ENCODE results near the gene EGFR.

EGFR gene

DNA sequence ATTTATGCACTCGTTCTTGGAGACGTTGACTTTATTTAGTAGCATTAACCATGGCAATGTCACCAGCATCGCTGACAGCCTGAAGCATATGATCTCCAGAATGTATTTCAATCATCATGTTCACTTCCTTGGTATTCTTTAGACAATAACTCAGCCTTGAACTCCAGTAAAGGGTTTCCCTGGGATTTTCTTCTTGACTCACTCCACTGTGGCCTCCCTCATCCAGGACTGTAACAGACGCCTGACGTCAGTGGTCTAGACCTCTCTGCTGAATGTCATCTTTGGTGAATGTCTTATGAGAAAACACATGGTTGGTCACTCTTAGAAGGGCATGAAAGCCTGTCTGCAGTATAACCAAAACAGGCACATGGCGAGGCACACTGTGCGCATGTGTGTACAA is 64.4 kb downstream of the EGFR start:
- no peak for DNase-seq

DNA sequence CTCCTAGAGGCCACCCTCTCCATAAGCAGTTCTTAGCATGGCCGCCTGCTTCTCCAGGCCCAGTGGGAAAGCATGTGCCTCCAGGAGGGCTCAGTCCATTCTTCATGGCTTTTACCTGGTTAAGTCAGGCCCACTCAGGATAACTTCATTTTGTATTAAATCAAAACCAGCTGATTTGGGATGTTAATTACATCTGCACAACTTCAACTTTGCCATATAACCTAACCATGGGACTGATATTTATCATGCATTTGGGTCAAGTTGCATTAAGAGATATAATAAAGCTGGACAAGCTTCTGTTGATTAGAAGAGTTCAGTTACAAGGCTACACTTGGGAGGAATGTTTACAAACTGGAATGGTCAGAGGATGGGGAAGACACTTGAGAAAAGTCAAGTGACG is 65.5 kb downstream of the EGFR start:
- DNase-seq, result no peak

DNA sequence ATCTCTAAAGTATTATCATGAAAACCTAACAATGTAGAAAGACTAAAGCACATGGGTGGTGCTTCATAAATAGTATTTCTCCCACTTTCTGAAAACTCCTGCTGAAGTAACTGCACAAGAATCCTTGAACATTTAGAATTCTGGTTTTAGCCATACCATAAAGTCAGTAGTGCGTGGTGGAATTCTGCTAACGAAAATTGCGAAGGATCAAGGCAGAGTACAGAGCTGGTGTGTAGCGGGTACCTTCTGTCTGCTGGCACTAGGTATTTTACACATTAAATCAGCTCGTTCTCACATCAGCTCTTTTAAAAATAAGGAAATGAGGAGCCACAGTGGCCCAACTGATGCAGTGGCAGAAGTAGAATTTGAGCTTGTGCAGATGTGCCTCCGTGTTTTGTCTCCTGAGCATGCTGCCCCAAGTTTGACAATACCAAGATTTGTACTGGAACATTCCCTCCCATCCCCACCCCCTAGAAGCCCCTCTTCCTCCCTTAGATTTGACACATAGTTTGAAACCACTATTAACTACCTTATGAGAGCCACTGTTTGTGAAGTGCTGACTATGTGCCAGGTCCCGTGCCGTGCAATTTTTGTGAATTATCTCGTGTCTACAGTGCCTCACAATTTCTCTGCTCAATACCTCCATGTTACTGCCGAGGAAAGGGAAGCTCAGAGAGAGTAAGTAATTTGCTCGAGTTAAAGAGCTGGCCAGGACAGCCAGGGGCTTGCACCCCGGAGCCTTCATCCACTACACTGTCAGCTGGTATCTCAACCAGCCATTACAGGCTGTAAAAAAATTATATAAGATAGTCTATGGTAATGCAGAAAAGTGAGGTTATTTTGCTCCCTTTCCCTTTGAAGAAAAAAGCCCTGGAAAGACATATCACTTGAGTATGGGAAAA is 66.9 kb downstream of the EGFR start:
- DNase-seq, result no peak

DNA sequence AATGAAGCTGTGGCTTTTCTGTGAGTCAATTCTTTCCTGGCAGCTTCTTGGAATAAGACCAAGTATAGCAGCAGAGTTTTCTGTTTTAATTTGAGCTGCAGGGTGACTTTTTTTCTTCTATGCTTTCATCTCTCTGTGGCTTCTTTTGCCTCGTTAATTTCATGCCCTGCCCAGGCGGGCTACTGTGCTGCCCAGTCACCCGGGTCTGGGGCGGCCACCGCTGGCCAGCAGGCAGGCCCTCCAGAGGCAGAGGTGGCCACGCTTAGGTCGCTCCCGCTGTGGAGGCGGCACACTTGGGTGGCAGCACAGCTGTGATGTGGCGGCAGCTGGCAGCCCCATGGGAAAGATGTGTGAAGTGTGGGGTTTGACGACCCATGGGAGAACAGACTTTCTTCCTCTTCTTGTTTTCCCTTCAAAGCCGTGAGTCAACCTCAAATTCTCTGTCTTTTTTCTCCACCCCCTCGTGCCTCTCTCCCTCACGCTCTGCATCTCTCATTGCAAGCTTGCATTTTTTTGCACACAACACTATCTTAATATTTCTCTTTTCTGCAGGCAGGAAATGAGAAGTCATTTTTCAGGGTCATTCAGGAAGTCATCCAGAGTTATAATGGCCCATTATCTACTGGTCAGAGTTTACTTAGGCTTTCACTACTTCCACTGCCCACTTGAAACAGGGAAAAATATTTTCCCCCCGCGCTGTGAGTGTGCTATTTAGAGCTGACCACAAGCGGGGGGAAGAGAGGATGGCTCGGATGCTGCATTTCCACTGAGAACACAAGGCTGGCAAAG is 67.8 kb downstream of the EGFR start:
- peak in 1 of 2 experiments; percentile 73 for DNase-seq

DNA sequence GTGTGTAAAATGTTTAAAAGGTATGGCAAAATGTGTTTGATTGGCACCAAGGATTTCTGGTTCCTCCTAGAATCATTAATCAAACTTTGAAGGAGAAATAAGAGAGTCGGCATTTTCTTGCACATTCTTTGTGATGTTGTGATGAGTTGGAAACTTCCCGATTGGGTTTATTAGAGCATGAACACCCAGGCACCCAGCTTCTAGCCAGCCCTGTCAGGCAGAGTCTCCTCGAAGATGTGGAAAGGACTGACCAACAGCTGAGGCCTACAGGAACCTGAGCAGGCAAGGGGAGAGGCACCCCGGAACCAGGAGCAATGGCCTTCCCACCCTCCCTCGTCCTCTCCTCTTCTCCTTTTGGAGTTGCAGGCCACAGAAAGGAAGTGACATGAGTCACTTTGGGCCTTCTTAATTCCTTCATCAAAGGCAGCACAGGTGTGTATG is 68.7 kb downstream of the EGFR start:
- no peak for DNase-seq

DNA sequence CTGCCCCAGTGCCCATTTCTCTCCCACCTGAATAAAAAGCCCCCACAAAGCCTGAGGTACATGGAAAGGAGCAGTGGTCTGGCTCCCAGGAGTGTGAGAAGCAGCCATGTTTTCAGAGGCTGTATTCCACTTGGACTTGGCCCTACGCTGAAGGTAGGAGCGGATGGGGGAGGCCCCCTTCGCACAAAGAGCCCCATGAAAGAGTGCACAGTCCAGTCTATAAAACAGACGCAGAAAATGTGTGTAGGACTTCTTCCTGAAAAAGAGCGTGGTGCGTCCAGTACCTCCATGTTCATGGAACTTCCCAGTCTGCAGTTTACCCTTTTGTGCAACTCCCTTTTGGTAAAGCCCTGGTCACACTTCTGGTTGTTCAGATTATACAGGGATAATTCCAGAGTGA is 69.3 kb downstream of the EGFR start:
- no peak for DNase-seq

DNA sequence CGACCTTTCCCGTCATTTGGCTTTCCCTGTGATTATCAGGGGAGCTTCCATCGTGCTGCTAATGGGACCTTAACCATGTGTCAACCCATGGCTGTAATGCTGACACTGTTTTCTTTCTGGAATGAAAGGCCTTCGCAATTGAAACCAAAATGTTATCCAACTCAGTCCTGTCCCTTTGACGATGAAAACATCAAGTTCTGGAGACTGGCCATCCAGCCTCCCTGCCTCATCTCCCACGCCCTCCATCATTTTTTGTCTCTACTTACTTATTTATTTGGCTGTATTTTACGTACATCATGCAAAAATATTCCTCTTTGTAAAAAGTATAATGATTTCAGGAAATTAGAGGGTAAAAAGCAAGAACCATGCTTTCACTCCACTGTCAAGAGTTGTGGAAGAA is 69.8 kb downstream of the EGFR start:
- no peak for DNase-seq

DNA sequence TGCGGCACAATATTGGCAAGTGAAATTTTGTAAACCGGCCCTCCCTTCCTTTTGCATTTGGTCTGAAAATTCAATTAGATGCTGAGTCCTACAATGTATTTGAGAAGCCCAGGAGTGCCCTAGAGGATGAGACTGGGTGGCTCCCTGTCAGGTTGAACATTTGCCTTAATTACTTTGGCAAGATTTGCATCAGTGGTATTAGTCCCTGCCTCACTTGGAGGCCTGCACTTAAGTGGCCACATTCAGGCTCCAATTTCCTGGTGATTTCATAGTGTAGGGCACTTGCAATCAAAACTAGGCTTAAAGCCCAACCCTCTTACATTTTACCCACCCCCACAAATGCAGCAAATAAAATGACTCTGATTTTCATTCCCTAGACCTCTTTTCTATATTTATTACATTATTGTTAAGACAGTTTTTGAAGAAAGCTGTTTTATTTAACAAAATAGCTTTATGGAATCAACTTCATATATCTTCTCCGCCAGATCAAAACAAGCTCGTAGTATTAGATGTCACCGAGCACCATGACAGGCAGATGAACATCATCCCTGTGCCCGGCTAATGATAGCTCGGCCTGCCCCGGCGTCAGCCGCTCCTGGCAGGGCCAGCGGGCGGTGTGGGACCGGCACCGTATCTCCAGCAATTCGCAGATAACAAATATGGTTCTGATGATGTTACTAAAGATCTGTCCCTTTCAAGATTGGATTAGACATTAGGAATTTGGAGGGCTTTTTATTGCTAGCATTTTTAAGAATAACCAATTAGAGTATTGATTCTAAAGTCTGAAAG is 73.6 kb downstream of the EGFR start:
- DNase-seq, result no peak

DNA sequence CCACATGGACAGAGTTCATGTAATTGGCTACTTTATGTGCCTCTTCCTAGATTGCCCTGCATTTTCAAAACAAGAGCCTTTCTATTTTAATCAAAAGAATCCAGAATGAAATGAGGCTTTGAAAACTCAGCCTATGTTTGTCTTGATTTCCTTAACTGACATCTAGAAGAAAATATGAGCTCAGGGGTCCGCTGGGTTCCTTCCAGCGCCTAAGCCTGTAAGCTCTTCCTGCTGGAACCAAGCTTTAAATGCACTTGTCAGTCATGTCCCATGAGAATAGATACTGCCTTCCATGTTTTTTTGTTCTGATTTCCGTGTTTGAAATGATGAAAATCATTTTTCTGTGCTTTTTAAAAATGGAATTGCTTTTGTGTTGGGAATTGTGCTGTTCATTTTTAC is 74.2 kb downstream of the EGFR start:
- no peak for DNase-seq

DNA sequence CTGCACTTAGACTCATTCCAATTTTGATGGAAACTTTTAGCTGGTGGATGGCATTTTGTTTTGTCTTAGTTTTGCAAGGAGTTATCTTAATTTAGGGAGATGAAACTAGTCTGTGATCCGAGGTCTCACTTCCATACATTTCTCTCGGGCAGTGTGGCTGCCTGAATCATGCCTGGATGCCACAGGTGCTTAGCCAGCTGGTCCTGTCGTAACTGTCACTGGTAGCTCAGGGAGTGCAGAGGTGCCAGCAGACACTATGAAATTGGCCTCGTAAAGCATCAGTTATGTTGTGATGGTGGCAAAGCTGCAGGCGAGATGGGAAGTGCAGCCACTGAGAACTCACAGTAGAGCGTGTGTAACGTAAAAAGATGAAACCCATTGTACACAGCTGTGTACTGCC is 74.9 kb downstream of the EGFR start:
- no peak for DNase-seq

DNA sequence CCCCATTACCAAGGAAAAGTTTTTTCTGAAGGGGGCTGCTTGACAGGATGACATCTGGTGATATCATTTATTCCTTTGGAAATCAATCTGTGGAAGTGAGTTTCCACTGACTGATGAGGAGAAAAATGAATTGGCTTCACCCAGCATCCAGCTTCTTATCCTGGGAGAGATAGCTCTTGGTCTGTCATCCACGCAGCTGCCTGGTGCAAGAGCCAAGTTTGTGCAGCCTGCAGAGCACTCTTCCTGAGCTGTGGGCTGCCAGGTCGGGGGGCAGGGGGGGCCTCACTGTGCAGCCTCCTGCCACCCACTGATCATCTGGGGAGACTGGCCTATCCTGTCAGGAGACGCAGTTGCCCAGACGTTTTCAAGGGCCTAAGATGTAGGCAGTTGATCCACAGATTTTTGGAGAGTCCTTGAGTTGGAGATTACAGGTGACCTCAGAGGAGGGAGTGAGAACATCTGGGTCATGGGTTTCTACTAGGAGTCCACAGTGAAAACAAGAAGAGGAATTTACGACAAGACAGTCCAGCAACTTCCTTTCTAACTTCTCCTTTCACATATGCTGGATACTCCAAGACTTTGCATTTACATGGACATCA is 75.4 kb downstream of the EGFR start:
- DNase-seq, result no peak

DNA sequence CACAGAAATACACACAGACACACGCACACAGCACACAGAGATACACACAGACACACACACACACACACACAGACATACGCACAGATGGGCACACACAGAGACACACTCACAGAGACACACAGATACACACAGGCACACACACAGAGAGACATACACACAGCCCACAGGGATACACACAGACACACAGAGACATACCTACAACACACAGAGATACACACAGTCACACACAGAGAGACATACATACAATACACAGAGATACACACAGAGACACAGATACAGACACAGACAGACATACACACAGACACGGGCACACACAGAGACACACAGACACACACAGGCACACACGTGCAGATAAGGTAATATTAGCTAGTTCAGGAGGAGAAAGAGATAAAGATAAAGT is 76.9 kb downstream of the EGFR start:
- no peak for DNase-seq

DNA sequence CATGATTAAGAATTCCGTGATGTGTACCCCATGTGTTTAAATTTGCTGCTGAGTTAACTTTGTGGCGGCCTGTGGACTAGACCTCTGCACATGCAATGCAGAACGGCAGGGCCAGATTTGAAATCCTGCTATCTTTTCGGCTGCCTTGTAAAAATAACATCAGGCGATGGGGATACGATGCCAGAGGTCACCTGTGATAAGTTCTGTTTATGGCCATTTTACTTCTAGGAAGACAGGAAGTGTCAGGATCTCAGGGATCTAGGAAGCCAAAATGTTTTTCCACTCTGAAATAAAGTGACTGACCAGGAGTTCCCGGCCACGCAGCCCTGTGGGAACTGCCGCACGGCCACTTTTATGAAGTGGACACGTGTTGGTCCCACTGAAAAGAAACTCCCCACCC is 77.5 kb downstream of the EGFR start:
- DNase-seq, result no peak

DNA sequence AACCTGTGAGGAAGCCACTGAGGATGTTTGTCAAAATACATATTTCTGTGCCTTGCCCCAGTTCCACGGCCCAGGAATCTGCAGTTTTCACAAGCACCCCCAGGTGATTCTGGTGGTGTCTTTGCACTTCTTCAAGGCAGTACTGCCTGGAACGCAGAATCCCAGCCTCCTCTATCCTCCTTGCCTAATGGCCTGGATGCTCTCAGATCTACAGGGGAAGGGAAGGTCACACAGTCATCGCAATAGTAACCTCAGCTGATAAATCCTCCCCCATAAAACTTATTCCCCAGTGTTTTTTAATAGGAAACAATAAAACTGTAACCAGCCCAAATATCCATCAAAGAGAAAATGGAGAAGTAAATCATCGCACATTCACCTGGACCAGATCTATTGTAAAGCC is 78.3 kb downstream of the EGFR start:
- DNase-seq, result no peak

DNA sequence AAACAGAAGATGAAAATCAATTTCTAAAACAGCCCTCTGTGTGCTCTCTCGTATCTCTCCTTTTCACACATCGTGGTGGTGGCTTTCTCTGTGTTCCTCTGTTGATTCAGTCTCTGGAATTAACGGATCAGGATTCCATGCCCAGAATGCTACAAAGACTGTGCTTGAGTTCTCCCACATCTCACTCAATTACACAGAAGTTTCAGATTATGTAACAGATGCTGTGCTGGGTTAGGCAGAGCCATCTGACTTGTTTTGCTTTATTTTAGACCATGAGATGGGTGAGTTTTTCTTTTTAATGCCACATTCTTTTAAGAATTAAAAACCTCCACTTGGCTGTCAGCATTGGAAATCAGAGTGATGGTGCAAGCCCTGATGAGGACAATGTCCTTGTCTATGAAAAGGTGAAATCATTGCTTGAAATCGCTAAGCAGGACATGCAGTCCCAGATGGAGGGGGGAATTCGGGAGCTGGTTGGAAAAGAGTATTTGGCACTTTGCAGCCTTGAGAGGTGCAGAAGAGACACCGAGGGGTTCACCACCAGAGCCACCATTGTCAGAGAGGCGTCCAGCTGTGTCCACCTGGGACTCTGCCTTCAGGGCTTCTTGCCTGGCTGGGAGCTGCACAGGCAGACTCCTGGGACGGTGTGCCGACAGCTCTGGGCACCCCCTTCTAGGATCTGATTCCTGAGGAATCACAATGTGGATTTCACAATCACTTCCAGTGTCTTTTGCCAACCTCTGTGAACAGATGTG is 80.4 kb downstream of the EGFR start:
- DNase-seq, result no peak

DNA sequence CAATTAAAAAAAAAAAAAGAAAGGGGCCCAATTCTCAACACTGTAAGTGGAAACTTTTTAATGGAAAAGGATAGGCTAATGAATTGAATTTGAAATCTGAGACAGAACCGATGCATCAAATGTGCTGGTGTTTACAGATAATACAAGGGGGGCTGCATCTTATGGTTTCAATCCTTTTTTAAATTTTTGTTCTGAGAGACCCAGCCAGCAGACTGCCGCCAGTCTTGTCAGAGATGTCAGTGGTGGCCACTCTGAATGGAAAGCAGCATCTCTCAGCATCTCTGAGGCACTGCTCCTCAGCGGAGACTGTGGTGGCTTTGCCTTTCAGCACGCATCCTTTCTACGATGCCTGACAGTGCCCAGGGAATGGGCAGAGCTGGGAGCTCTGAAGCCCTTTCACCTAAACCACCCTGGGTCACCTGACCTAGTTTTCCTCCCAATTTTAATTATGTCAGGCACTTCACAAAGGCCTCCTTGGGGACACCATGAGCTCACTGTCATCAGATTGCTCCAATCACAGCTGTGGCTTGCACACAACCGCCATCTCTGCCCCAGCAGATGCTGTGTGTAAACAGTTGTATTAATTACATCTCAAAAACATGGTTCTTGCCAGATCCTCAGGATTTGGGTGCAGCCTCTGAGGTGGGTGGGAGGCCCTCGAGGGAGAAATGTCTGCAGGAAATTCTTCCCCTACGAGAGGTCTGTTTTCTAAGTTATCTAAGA is 81.2 kb downstream of the EGFR start:
- DNase-seq, result no peak

DNA sequence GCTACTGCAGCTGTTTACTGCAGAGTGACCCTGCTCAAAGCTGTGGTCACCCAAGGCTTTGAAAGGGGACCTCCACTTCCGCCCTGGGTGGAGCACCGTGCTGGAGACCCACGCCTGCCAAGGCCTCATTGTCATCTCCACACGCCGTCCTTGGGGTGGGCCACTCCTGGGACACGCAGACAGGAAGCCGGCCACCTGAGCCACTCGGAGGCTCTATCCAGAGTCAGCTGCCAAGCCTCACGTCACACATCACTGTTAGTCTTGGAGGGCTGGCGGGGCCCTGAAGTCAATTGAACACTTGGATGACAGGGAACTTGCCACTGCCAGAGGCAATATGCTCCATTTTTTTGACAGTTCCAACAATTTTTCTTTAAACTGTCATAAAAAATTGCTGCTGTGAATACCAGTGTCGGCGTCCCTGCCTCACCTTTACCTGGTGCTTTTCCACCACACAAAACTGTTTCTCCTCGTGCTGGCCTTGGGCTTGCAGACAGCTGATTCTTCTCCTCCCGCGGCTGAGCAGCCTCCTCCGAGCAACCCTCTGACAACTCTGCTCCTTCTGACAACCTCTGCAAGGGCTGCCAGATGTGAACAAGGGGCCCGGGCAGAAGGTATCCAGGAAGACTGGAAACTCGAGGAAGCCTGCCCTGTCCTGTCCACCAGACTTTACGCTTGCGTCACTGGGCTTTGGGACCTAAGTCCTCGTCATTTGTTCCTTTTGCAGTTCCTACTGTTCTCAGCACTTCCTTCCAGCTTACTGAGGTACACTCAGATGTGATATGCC is 81.9 kb downstream of the EGFR start:
- no peak for DNase-seq

DNA sequence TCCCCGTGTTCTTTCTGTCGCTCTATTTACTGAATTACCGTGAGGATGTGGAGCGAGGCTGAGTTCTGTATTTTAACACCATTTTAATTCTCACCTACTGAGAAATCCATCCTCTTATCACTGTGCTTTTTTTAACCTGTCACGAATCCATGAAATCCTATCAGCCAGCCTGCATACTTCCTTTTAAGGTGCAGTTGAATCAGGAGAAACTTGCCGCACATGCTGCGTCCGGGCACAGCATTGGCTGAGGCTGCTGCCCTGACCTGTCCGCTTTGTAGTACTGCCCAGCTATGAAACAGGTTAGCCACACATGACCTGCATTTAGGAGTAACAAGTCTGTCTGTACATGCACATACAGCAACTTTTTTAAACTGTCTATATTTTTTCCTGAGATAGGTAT is 82.5 kb downstream of the EGFR start:
- no peak for DNase-seq

DNA sequence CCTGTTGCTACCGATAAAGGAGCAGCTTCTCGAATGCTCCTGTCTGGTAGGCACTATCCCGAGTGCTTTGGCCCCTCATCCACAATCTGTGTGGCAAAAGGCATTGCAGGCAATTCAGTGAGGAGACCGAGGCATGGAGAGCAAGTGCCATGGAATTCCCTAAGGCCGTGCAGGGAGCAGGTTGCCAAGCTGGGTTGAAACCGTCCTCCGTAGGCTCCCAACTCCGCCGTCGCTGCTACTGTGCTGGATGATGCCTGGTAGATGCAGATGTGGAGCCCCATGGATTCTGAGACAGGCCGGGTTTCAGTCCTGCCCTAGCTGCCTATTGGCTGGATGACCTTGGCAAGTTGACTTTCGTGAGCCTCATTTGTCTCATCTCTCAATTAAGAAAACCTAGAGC is 85.3 kb downstream of the EGFR start:
- no peak for DNase-seq

DNA sequence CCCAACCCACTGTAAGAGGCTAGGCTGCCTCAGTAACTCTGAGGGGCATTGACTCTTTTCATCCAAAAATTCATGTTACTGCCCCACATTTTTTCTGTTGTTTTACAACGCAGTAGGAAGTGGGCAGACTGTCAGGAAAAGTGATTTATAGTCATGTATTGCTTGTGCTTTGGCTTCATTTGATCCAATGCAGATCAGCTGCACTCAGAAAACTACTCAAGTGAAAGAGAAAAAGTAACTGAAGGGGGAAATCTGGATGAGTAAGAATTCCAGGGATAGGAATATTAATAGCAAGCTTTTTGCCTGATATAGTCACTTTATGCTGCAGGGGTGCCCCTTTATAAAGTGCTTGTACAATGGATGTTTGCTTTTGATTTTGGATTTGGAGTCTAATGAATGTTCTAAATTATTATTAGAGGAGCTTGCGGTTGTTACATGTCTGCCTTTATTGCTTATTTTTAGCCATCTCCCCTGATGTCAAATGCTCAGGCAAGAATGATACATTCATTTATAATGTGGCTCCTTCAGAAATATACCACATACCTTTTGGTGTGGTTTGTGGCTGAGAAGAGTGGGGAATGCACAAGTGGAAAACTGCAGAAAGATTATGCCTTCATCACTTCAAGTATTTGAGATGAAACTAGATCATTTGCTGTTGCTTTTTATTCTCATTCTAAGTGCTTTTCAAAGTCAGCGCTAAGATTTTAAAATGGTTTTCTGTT is 86.1 kb downstream of the EGFR start:
- no peak for DNase-seq
